ENCODE measurements around the gene RNF13. TPM values are rescaled to one million over a fixed set of nuclear protein-coding genes. Genes with fewer than 3 reads are reported as not detected.

Gene RNF13
- total RNA-seq, 1 experiment from 2014 or later, result 76.9 TPM

DNA sequence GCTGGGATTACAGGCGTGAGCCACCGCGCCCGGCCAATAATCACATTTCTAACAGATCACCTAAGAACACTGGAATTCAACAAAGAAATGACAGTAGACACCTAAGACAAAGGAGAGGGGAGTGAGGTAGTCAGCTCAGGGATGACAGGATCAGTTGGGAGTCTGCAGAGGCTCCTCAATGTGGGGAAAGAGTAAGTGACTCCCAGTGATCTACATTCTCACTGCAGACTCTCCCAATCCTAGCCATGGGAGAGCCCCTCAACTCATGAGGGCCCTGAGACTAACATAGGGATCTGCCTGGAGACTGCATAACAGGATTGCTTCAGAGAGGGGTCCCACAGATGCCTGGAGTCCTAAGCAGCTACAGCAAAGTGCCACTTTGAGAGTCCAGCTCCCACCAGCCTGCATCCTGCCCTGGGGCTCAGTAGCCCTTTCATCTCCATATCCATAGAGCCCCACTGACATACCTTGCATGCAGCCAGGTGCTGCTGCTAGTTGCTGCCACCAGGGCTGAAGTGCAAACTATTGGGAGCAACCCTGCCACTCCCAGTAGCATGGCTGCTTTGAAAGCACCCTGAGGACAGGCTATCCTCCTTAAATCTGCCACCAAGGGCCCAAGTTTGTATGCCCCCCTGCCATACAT is 179.5 kb downstream of the RNF13 start:
- CTCF ChIA-PET, result no interaction called here
- H3K4me3 ChIP-seq (ENCODE audit: low read depth in 2 of 2, low read length in 2 of 2), result no peak overlapping the region
- ATAC-seq (no peak), DNase-seq (ENCODE audit: low read depth, low spot score) (no peak)
- BruUV-seq (replicated peaks), result no TSS peak
- POLR2A ChIA-PET, result no interaction called here
- intact Hi-C loops (cut with micrococcal nuclease; ENCODE audit: unreplicated experiment) (no loop called here), in situ Hi-C loops (cut with HindIII; ENCODE audit: low pct_unique_long_range_greater_than_20kb, low sequenced_read_pairs) (no loop called here)
- H3K4me1 ChIP-seq (ENCODE audit: control insufficient read depth, insufficient read depth, low read length), result no peaks in the 10 kb centered on the region
- H3K27ac ChIP-seq (ENCODE audit: low read length), result no peak overlapping the region
- H3K9me3 ChIP-seq (ENCODE audit: control insufficient read depth, insufficient read depth, low read depth, low read length), result peaks cover 9% of the 10 kb centered on the region; the same call in 1 of the 2 replicates
- no peak for TF ChIP-seq POLR2AphosphoS5 (IDR thresholded peaks at IDR 0.05; ENCODE audit: low read depth, low read length)
- TF ChIP-seq REST (IDR thresholded peaks at IDR 0.05; ENCODE audit: insufficient read depth in 1 of 2, low read depth in 2 of 2, low read length in 1 of 2), result no peak
- TF ChIP-seq CTCF (IDR thresholded peaks at IDR 0.05), result no peak
- TF ChIP-seq SIN3A (IDR thresholded peaks at IDR 0.05; ENCODE audit: borderline replicate concordance, insufficient read depth, low read depth, low read length), result no peak
- no peak for TF ChIP-seq TCF7L2 (IDR thresholded peaks at IDR 0.05; ENCODE audit: low read depth, low read length)
- no peaks in the 10 kb centered on the region for H3K36me3 ChIP-seq (ENCODE audit: control insufficient read depth, insufficient read depth, low read length)
- no peaks in the 10 kb centered on the region for H3K27me3 ChIP-seq (ENCODE audit: control insufficient read depth, insufficient read depth, low read length)

DNA sequence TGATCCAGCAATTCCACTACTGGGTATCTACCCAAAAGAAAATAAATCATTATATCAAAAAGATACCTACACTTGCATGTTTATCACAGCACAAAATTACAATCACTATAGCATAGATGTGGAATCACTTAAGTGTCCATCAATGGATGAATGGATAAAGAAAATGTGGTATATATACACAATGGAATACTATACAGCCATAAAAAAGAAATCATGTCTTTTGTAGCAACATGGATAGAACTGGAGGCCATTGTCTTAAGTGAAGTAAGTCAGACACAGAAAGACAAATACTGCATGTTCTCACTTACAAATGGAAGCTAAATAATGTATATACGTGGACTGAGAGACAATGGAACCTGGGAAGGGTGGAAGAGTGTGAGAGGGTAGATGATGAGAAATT is 185.9 kb downstream of the RNF13 start:
- no TSS peak for BruUV-seq (replicated peaks)
- no peak for ATAC-seq
- POLR2A ChIA-PET, result no interaction called here

More for the DNA sequence above, 185.9 kb downstream of the RNF13 start:
- CTCF ChIA-PET, result no interaction called here
- intact Hi-C loops (cut with micrococcal nuclease; ENCODE audit: unreplicated experiment), result no loop called here
- no peaks in the 10 kb centered on the region for H3K36me3 ChIP-seq (ENCODE audit: control insufficient read depth, insufficient read depth, low read length)
- in situ Hi-C loops (cut with HindIII; ENCODE audit: low pct_unique_long_range_greater_than_20kb, low sequenced_read_pairs), result no loop called here
- no peak for TF ChIP-seq TCF7L2 (IDR thresholded peaks at IDR 0.05; ENCODE audit: low read depth, low read length)
- no peak for TF ChIP-seq CTCF (IDR thresholded peaks at IDR 0.05)
- TF ChIP-seq SIN3A (IDR thresholded peaks at IDR 0.05; ENCODE audit: borderline replicate concordance, insufficient read depth, low read depth, low read length), result no peak
- no peaks in the 10 kb centered on the region for H3K4me1 ChIP-seq (ENCODE audit: control insufficient read depth, insufficient read depth, low read length)
- no peak for DNase-seq (ENCODE audit: low read depth, low spot score)
- H3K9me3 ChIP-seq (ENCODE audit: control insufficient read depth, insufficient read depth, low read depth, low read length), result peaks cover 9% of the 10 kb centered on the region; the same call in 1 of the 2 replicates
- no peaks in the 10 kb centered on the region for H3K27me3 ChIP-seq (ENCODE audit: control insufficient read depth, insufficient read depth, low read length)
- no peak overlapping the region for H3K4me3 ChIP-seq (ENCODE audit: low read depth in 2 of 2, low read length in 2 of 2)
- H3K27ac ChIP-seq (ENCODE audit: low read length), result no peak overlapping the region

Measured in Panc1 (cell line).